ACC112 (cell line): Measurements from ENCODE around the gene CFAP46.

Experiments
- H2AFZ ChIP-seq: fragments of 200-600 bp; sonication (generic); one replicate; pipeline ENCODE4 v1.6.0; 2017; ENCODE audit warnings: antibody characterized with exemption, low read length; ENCODE audit not compliant: unreplicated experiment
- H3K27ac ChIP-seq: fragments of 200-600 bp; sonication (generic); 2 replicates; pipeline ENCODE4 v1.5.1; 2014; ENCODE audit warnings: low read depth, mild to moderate bottlenecking, antibody characterized with exemption, low read length, moderate library complexity
- H3K27me3 ChIP-seq: fragments of 200-600 bp; sonication (generic); 2 replicates; pipeline ENCODE4 v1.6.1; 2014; ENCODE audit warnings: mild to moderate bottlenecking, antibody characterized with exemption, low read length, moderate library complexity, mixed read lengths; ENCODE audit not compliant: insufficient read depth
- H3K36me3 ChIP-seq: fragments of 200-600 bp; sonication (generic); 2 replicates; pipeline ENCODE4 v1.6.1; 2016; ENCODE audit warnings: mild to moderate bottlenecking, antibody characterized with exemption, low read length, moderate library complexity, mixed read lengths; ENCODE audit not compliant: insufficient read depth
- H3K4me1 ChIP-seq: fragments of 200-600 bp; sonication (generic); one replicate; pipeline ENCODE4 v1.6.1; 2016; ENCODE audit warnings: low read length, mixed read lengths; ENCODE audit not compliant: insufficient read depth, unreplicated experiment, control insufficient read depth
- H3K4me3 ChIP-seq: fragments of 200-600 bp; sonication (generic); 2 replicates; pipeline ENCODE4 v1.5.1; 2014; ENCODE audit warnings: mild to moderate bottlenecking, low read depth, low read length
- H3K79me2 ChIP-seq: fragments of 200-600 bp; sonication (generic); one replicate; pipeline ENCODE4 v1.6.0; 2016; ENCODE audit warnings: low read length; ENCODE audit not compliant: control insufficient read depth, unreplicated experiment, insufficient read depth

Gene CFAP46

DNA sequence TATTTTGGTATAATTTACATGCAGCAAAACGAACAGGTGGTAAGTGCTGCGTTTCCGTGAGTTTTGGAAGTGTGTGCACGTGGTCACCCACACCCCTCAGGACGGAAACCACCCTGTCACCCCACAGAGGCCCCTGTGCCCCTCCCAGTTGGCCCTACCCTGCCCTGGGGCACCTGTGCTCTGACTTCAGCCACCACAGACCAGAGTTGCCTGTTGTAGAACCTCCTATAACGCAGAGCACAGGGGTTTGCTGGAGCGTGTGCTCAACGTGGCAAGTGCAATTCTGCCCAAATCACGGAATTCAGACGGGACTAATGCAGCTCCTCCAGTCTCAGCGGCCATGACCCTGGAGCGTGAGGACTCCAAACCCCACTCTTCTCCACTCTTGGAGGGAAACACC is 9.6 kb upstream of the CFAP46 start:
- H3K27me3 ChIP-seq, result peaks cover 74% of the 10 kb centered on the region
- no peak overlapping the region for H3K27ac ChIP-seq
- no peak overlapping the region for H3K4me3 ChIP-seq
- no peaks in the 10 kb centered on the region for H3K36me3 ChIP-seq
- no peaks in the 10 kb centered on the region for H3K79me2 ChIP-seq
- H3K4me1 ChIP-seq, result no peaks in the 10 kb centered on the region
- H2AFZ ChIP-seq, result no peak overlapping the region

DNA sequence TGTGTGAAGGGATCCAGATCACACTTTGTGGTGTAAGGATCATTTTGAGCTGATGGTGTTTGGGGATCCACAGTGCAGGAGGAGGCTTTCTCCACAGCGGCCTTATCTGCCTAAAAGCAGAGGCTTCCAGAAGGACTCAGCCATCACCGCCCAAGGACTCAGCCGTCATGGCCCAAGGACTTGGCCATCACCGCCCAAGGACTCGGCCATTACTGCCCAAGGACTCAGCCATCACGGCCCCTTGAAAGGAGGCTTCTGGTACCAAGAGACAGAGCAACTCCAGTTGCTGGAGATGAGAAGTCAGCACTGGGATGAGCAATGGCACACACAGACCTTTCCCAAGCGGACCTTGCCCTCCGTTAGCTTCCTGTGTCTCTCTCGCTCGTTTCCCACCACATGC is 6.0 kb upstream of the CFAP46 start:
- peaks cover 58% of the 10 kb centered on the region for H3K27me3 ChIP-seq
- H3K79me2 ChIP-seq, result no peaks in the 10 kb centered on the region
- H3K4me3 ChIP-seq, result no peak overlapping the region
- no peak overlapping the region for H3K27ac ChIP-seq
- H3K36me3 ChIP-seq, result no peaks in the 10 kb centered on the region
- no peak overlapping the region for H2AFZ ChIP-seq
- no peaks in the 10 kb centered on the region for H3K4me1 ChIP-seq

DNA sequence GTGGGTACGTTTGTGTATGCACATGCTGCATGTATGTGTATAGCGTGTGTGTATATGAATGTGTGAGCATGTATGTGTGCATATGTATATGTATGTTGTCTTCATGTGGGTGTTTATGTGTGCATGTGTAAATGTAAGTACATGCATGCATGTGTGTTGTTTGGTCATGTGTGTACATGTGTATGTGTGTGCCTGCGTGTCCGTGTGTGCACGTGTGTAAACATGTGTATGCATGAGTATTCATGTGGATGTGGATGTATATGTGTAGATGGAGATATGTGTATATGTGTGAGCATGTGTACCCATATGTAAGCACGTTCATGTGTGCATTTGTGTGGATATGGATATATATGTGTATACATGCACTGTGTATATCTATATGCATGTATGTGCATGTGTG is 5.5 kb upstream of the CFAP46 start:
- Histone ChIP-seq H3K79me2 (no peaks in the 10 kb centered on the region), H3K36me3 (no peaks in the 10 kb centered on the region), H2AFZ (no peak overlapping the region), H3K4me3 (no peak overlapping the region), H3K27ac (no peak overlapping the region), H3K4me1 (no peaks in the 10 kb centered on the region), H3K27me3 (peaks cover 54% of the 10 kb centered on the region)

DNA sequence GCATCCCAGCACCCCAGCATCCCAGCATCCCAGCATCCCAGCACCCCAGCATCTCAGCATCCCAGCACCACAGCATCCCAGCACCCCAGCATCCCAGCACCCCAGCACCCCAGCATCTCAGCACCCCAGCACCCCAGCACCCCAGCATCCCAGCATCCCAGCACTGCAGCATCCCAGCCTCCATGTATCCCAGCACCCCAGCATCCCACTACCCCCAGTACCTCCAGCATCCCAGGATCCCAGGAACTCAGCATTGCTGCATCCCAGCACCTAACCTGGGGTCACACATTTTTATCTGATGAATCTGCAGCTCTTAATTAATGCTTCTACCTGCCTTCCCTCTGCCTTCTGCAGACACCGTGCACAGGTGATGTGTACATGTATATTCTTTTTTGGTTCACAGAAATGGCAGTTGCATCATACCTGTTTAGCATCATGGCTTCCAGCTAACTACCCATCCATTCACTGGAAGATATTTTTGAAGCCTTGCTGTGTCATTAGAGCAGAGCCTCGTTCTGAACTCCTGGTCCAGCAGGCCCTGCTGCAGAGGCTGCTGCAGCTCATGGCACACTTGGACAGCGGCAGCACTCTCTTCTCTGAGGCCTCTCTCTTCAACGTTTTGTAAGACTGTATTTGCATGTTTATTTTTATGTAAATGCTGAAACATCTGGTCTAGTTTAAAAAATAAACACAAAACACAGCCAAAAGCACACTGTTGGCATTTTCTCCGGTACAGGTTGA is 4.6 kb upstream of the CFAP46 start:
- H2AFZ ChIP-seq, result no peak overlapping the region
- peaks cover 53% of the 10 kb centered on the region for H3K27me3 ChIP-seq
- no peaks in the 10 kb centered on the region for H3K36me3 ChIP-seq
- no peak overlapping the region for H3K4me3 ChIP-seq
- no peak overlapping the region for H3K27ac ChIP-seq
- H3K4me1 ChIP-seq, result no peaks in the 10 kb centered on the region
- no peaks in the 10 kb centered on the region for H3K79me2 ChIP-seq

DNA sequence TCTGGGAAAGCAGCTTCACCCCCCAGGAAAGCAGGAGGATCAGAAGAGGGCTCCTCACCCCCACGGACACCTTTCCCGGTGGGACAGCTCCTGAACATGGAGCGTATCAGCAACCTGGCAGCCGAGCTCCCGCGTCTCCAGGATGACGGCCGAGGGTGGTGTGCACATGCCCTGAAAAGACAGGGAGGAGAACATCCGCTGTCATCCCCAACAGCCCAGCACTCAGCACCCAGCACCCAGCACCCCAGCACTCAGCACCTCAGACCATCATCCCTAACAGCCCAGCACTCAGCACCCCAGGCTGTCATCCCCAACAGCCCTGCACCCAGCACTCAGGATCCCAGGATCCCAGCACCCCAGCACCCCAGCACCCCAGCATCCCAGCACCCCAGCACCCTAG is 3.9 kb upstream of the CFAP46 start:
- H2AFZ ChIP-seq, result no peak overlapping the region
- H3K27me3 ChIP-seq, result peaks cover 53% of the 10 kb centered on the region
- no peaks in the 10 kb centered on the region for H3K79me2 ChIP-seq
- H3K27ac ChIP-seq, result no peak overlapping the region
- no peaks in the 10 kb centered on the region for H3K4me1 ChIP-seq
- no peaks in the 10 kb centered on the region for H3K36me3 ChIP-seq
- no peak overlapping the region for H3K4me3 ChIP-seq

DNA sequence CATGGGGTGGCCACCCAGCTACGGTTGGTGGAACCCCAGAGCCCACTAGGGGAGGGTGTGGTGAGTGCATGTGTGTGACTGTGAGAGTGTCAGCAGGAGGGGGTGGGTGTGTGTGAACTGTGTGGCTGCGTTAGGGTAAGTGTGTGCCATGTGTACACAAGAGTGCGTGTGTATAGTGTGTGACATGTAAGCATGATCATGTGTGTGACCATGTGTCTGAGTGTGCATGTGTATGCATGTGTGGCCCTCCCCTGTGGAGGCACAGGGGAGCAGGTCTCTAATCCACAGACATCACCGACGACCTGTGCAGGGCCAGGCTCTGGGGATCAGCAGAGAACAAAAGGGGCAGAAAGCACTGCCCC is 3.5 kb upstream of the CFAP46 start:
- Histone ChIP-seq H3K4me3 (no peak overlapping the region), H3K79me2 (no peaks in the 10 kb centered on the region), H3K4me1 (no peaks in the 10 kb centered on the region), H3K27ac (no peak overlapping the region), H3K36me3 (no peaks in the 10 kb centered on the region), H3K27me3 (peaks cover 51% of the 10 kb centered on the region), H2AFZ (no peak overlapping the region)

DNA sequence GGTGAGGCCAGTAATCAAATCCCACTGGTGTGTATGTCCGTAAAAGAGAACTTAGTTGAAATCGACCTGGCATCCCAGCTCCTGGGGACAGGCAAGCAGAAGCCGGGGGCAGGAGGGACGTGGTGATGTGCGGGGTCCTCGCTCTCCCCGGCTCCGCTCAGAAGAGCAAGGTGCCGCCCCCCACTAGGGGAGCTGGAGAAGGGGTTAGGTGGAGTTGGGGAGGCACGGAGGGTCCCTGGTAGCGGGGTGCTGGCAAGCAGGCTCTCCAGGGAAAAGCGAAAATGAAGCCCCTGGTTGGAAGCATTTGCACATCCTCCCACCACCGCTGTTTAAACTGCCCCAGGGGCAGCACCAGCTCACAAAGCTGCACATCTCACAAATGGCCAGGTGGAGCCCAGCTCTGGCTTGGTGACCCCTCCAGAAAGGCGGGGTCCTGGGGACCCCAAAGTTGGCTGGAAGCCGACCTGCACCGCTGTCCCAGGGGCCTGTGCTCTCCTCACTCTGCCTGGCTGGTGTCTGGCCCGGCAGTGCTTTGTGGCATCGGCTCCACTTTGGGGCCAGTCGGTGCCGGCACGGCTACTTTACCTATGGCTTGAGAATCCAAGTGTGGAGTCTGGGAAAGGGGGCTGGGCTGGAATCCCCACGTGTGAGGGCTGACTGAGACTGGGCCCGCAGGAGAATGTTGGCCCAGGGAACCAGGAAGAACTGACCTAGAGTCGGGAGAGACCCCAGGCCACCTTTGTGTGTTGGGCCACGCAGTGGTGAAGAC is 2.9 kb upstream of the CFAP46 start:
- H3K4me1 ChIP-seq, result no peaks in the 10 kb centered on the region
- no peak overlapping the region for H3K27ac ChIP-seq
- no peak overlapping the region for H2AFZ ChIP-seq
- H3K36me3 ChIP-seq, result no peaks in the 10 kb centered on the region
- H3K79me2 ChIP-seq, result no peaks in the 10 kb centered on the region
- H3K27me3 ChIP-seq, result peaks cover 45% of the 10 kb centered on the region
- H3K4me3 ChIP-seq, result no peak overlapping the region

DNA sequence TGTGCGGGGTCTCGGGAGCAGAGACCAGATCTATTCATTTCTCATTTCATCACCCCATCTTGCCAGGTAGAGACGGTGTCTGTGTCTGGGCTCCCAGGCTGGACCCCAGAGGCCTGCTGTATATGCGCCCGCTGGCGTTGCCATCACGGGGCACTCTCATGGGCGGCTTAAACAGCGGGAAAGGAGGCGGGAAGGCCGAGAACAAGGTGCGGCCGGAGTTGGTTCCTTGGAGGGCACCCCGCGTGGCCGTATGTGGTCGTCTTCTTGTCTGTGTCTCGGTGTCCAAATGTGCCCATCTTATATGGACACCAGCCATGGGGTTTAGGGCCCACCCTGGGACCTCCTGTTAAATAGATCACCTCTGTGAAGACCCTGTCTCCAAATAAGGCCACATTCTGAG is 2.1 kb upstream of the CFAP46 start:
- Histone ChIP-seq H3K79me2 (no peaks in the 10 kb centered on the region), H2AFZ (no peak overlapping the region), H3K36me3 (no peaks in the 10 kb centered on the region), H3K4me3 (no peak overlapping the region), H3K27ac (no peak overlapping the region), H3K4me1 (no peaks in the 10 kb centered on the region), H3K27me3 (peaks cover 37% of the 10 kb centered on the region)

DNA sequence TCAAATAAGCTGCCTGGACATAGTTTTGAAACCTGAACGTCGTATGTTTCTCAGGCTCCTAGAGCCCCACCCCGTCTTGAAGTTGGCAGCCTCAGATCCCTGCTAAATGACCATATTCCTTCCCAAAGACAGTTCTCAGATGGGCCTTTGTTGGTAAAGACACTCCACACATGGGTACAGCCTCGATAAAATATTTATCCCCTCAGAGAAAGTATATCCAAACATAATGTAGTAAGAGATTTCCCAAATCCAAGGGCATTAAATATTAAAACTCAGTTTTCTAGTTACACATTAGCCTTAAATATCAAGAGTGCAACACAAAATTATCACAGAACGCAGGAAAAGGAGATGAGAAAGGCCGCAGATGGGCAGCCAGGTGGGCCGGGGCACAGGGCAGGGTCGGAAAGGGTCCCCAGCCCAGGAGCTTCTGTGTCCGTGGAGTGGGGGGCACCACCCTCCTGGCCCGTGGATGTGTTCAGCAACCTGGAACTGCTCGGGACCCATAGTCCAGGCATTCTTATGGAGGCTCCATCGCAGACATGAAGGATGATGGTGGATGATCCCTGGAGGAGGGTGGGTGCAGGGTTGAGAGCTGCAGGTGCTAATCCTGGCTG is 1.5 kb upstream of the CFAP46 start:
- Histone ChIP-seq H3K27me3 (peaks cover 31% of the 10 kb centered on the region), H3K4me3 (no peak overlapping the region), H3K79me2 (no peaks in the 10 kb centered on the region), H3K4me1 (no peaks in the 10 kb centered on the region), H3K36me3 (no peaks in the 10 kb centered on the region), H2AFZ (no peak overlapping the region), H3K27ac (no peak overlapping the region)

DNA sequence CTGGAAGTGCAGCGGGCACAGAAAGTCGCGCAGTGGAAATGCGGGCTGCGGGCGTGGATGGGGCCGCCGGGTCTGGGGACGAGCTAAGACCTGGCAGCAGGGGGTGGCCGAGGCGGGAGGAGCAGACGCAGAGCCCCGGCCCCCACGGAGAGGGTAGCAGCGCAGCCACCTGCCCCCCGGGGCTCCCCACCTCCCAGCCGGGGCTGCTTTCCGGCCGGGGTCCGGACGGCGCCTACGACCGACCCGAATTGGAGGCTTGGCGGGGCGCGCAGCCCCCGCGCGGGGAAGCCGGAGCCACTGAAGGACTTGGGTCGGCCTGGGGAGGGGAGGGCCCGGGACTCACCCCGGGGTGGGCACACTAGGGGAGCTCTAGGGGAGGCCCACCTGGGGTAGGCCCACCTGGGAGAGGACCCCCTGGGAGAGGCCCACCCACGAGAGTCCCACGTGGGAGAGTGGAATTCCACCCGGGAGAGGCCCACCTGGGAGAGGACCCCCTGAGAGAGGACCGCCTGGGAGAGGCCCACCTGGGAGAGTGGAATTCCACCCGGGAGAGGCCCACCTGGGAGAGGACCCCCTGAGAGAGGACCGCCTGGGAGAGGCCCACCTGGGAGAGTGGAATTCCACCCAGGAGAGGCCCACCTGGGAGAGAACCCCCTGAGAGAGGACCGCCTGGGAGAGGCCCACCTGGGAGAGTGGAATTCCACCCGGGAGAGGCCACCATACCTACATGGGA is 854 bp upstream of the CFAP46 start:
- no peak overlapping the region for H3K27ac ChIP-seq
- peak overlapping the region; percentile 66 for H3K4me3 ChIP-seq
- H3K4me1 ChIP-seq, result no peaks in the 10 kb centered on the region
- no peaks in the 10 kb centered on the region for H3K36me3 ChIP-seq
- no peaks in the 10 kb centered on the region for H3K79me2 ChIP-seq
- H2AFZ ChIP-seq, result no peak overlapping the region
- H3K27me3 ChIP-seq, result peaks cover 24% of the 10 kb centered on the region
